Heart right ventricle (tissue), 16 donors: Measurements from ENCODE around the gene DGKD. TPM values are rescaled to one million over a fixed set of nuclear protein-coding genes. Genes with fewer than 3 reads are reported as not detected.

Source experiments
- ATAC-seq, 8 donors: fragments of 200-7000 bp; cut with Tn5 transposase; one replicate each; pipeline ENCODE4 v1.9.1; 2020; ENCODE audit warnings: mild to moderate bottlenecking in 8 of 8, moderate library complexity in 8 of 8, moderate number of reproducible peaks in 1 of 8
- DNase-seq, 2 donors: peaks; one replicate each; pipeline ENCODE4 v3.0.0-alpha.2; 2020
- H3K27ac ChIP-seq, 10 donors: fragments of 200-600 bp; sonication (generic) in 2 of 10; one replicate each; pipeline versions ENCODE4 v1.5.0 to v1.8.0; 2020 to 2022; ENCODE audit warnings: mild to moderate bottlenecking in 3 of 10
- H3K27me3 ChIP-seq, 7 donors: fragments of 200-600 bp; one replicate each; pipeline ENCODE4 v1.8.0; 2021 to 2022; ENCODE audit warnings: mild to moderate bottlenecking in 2 of 7
- H3K36me3 ChIP-seq, 9 donors: fragments of 200-600 bp; sonication (generic) in 1 of 9; one replicate each; pipeline versions ENCODE4 v1.5.0 to v1.8.0; 2020 to 2022; ENCODE audit warnings: mild to moderate bottlenecking in 2 of 9
- H3K4me1 ChIP-seq, 9 donors: fragments of 200-600 bp; sonication (generic) in 1 of 9; one replicate each; pipeline versions ENCODE4 v1.5.0 to v1.8.0; 2020 to 2022; ENCODE audit warnings: mild to moderate bottlenecking in 4 of 9
- H3K4me3 ChIP-seq, 10 donors: fragments of 200-600 bp; sonication (generic) in 2 of 10; one replicate each; pipeline versions ENCODE4 v1.5.0 to v1.8.0; 2020 to 2022; ENCODE audit warnings: mild to moderate bottlenecking in 7 of 10, moderate library complexity in 2 of 10
- H3K9me3 ChIP-seq, 11 donors: fragments of 200-600 bp in 10 of 11; sonication (generic) in 2 of 11; one replicate each; pipeline versions ENCODE4 v1.5.0 to v1.8.0; 2013 to 2022; ENCODE audit warnings: mild to moderate bottlenecking in 2 of 11, control low read depth in 1 of 11, moderate library complexity in 1 of 11
- WGBS, 2 donors: extraction: QIAGEN DNeasy Blood & Tissue Kit; methylation state at CpG; one replicate each; pipeline ENCODE4 v1.1.7; 2013; ENCODE audit warnings: inconsistent platforms in 1 of 2; 5-methylcytosine and 5-hydroxymethylcytosine counted together
- intact Hi-C, 10 donors: fragments of 100-400 bp; cut with DNase I; formaldehyde crosslinking; loops; one replicate each; pipeline versions ENCODE4 v1.11.1 to v1.14.2; 2022
- polyA plus RNA-seq, 2 donors: library from polyadenylated mRNA; stranded (reverse); fragments of 200-250 nt; gene quantifications; one replicate each; pipeline ENCODE4 v1.2.3, GENCODE V29; 2013
- total RNA-seq, 10 donors: library from RNA; stranded (reverse); fragmentation: NEBNext Ultra II Directional in 3 of 10; extraction: Animal tissue kit (Norgen Biotek cat#: 25700) in 3 of 10; gene quantifications; one replicate each; pipeline versions ENCODE4 v1.2.1 to v1.2.4, GENCODE V29; 2021 to 2023
- TF ChIP-seq, protein P1 (sequence below), 9 donors: fragments of 200-600 bp; sonication (generic) in 2 of 9; IDR thresholded peaks; one replicate each; pipeline versions ENCODE4 v1.5.0 to v1.8.0; 2021 to 2022; ENCODE audit warnings: antibody characterized with exemption in 9 of 9, mild to moderate bottlenecking in 5 of 9, moderate library complexity in 1 of 9
- donor health status: Arrhythmogenic right ventricular cardiomyopathy.
- donor health status: ischemic (EF 13 %, LVEDD 7.1; RV severe dilation, severe dysfunction).
- donor health status: healthy with polysubstance abuse.
- donor health status: DM: no; HTN: yes; CAD: no.
- donor health status: DM: no; HTN: no; CAD: no.
- donor health status: ischemic (EF 25% LVEDD 6.9; RV normal size, moderate dysfunction).
- donor health status: ischemic (EF 25% LVEDD 5.7; RV mildly dilated, moderate dysfunction).
- donor health status: healthy.
- donor health status: DM: yes; HTN: yes; CAD: no.
- donor health status: Ischemic cardiomyopathy.
- donor health status: ischemic (EF 35%, LVEDD 5.7; RV mildly dilated, moderate dysfunction).
- donor health status: nonischemic (EF 11% LVEDD 7.7; RV severe dilation, severe dysfunction).
- donor health status: DM: yes; HTN: yes; CAD: no.
- donor health status: PGD.
- donor health status: ischemic (EF 29% LVEDD 5.4; RV normal size, mild dysfunction).
- donor health status: nonischemic (EF 23%, LVEDD 6.1; RV moderate dilation, normal function).

Gene DGKD
- total and polyA plus RNA-seq, 12 donors, result 26.8 to 79.5 (median 44.7) TPM

DNA sequence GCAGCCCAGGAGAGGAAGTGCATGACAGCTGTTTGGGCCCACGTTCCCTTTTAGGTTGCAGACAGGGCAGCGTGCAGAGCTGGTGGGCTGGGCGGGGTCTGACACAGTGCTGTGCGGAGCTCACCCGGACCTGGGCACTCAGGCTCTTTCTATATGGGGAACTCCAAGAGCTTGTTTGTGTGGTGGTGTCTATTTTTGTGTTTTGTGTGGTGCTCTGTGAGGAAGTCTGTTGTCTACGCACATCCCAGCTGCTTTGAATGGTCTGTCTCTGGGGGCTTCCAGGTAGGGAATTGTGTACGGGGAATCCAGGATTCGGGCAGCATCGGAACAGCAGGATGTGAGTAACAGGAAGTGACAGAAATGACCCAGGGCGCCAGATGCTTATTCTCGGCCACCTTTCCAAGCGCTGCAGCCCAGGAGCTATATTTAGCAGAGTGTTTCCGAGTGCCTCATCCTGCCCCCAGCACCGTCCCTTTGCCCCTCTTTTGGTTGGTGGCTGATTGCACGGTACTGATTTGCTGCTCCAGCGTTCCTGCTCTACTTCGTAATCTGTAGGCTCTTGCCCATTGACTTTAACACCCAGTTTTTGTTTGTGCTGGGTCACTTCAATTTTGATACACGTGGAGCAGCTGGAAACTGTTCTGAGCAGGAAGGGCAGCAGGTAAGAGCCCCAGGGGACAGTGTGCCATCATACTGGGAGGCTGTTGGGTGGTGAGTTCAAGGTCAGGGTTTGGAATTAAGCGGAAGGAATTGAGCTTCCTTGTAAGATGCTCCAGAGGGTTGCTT lies 64.7 kb downstream of the DGKD start:
- Histone ChIP-seq H3K4me1 (peaks cover 11 to 86% (median 74%) of the 10 kb centered on the region in 9 donors), H3K9me3 (no peaks in the 10 kb centered on the region), H3K36me3 (peaks cover 0 to 6% (median 0%) of the 10 kb centered on the region in 9 donors), H3K4me3 (peak overlapping the region in 9 of 10 donors; percentile 18 to 59 (median 57)), H3K27ac (peak overlapping the region; percentile 72 to 94 (median 90)), H3K27me3 (no peaks in the 10 kb centered on the region)
- TF ChIP-seq, protein P1, sequence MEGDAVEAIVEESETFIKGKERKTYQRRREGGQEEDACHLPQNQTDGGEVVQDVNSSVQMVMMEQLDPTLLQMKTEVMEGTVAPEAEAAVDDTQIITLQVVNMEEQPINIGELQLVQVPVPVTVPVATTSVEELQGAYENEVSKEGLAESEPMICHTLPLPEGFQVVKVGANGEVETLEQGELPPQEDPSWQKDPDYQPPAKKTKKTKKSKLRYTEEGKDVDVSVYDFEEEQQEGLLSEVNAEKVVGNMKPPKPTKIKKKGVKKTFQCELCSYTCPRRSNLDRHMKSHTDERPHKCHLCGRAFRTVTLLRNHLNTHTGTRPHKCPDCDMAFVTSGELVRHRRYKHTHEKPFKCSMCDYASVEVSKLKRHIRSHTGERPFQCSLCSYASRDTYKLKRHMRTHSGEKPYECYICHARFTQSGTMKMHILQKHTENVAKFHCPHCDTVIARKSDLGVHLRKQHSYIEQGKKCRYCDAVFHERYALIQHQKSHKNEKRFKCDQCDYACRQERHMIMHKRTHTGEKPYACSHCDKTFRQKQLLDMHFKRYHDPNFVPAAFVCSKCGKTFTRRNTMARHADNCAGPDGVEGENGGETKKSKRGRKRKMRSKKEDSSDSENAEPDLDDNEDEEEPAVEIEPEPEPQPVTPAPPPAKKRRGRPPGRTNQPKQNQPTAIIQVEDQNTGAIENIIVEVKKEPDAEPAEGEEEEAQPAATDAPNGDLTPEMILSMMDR (IDR thresholded peaks at IDR 0.05), result no peak
- 19 to 28% methylated on average over 19 of the region's 19 CpGs for WGBS, 2 donors
- intact Hi-C loops, result loop anchor here in 1 of 10 donors (2.0 kb wide), 1 partner anchor 18 kb away; no protein-coding TSS in a partner anchor
- ATAC-seq (peak; percentile 82 to 91 (median 88)), DNase-seq (peak; percentile 61 to 86)

DNA sequence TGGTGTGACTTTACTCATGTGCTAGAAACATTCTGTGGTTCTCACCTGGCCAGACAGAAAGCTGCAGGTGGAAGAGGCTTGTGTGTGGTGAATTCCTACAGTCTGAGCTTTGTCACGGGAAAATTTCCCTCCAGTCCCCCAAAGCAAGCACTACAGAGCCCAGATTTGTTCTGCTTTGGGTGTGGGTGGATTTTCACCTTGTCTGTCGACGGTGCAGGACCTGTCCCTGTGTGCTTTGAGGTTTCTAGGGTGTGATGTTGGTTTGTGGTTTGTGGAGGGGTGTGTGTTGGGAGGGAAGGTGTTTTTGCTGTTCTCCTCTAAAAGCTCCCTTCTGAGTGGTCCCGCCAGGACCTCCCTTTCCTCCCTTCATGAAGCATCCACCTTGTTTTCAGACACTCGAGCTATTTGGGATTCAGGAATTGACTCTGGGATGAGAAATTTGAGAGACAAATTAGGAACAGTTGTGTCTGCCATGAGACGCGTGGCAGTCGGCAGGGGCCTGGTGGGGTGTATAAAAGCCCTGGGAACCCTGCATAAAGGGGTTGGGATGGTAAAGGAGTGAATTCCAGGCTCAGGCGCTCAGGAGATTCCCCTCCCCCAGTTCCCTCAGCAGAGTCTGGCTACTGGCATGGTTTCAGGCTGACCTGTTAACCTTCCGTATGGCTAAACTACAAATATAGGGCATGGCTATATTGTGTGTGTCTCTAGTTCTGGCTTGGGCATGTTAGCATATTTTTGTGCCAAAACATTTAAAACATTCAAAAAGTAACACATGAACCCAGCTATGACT lies 65.5 kb downstream of the DGKD start:
- Histone ChIP-seq H3K4me3 (peak overlapping the region in 9 of 10 donors; percentile 18 to 59 (median 57)), H3K36me3 (peaks cover 0 to 9% (median 0%) of the 10 kb centered on the region in 9 donors), H3K4me1 (peaks cover 11 to 81% (median 74%) of the 10 kb centered on the region in 9 donors), H3K9me3 (no peaks in the 10 kb centered on the region), H3K27ac (peak overlapping the region; percentile 72 to 94 (median 90)), H3K27me3 (no peaks in the 10 kb centered on the region)
- ATAC-seq (peak in 5 of 8 donors; percentile 35 to 67 (median 55)), DNase-seq (no peak)
- TF ChIP-seq, protein P1 (IDR thresholded peaks at IDR 0.05), result no peak
- 28 to 32% methylated on average over 10 of the region's 10 CpGs for WGBS, 2 donors
- intact Hi-C loops, result loop anchor here in 1 of 10 donors (2.0 kb wide), 1 partner anchor 17 kb away; no protein-coding TSS in a partner anchor

DNA sequence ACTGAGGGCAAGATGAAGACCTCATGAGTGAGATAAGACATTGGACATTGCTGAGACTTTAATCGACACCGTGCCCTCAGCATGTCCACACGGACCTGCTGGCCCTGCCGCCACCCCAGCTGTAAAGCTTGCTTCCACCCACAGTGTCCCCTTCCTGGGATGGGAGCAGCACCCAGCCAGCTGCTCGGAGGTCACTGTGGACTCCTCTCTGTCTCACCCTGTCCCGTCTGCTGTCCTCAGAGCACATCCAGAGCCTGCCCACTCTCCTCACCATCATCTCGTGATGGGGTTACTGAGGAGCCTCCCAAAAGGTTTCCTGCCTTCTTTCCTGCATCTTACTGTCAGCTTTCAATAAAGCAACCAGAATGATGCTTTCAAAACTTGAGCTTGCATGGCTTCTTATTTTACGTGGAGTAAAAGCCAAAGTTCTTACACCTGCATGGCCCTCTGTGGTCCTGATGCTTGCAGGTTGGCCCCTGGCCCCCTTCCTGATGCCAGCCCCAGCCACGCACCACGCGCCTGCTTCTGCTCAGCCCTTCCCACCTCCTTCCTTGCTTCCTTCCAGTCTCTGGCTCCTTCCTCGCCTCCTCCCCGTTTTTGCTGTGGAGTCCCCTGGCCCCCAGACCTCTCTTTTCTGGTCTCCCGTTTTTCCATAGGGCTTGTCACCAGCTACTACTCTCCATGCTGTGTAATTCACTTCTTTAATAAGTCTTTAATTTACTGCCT lies 67.0 kb downstream of the DGKD start:
- H3K4me3 ChIP-seq, result peak overlapping the region in 6 of 10 donors; percentile 56 to 59 (median 58)
- no peaks in the 10 kb centered on the region for H3K27me3 ChIP-seq
- DNase-seq, result no peak
- H3K4me1 ChIP-seq, result peaks cover 11 to 90% (median 68%) of the 10 kb centered on the region in 9 donors
- H3K36me3 ChIP-seq, result peaks cover 0 to 3% (median 0%) of the 10 kb centered on the region in 9 donors
- TF ChIP-seq, protein P1 (IDR thresholded peaks at IDR 0.05), result no peak
- no peak for ATAC-seq
- intact Hi-C loops, result no loop called here
- peaks cover 0 to 2% (median 0%) of the 10 kb centered on the region in 11 donors for H3K9me3 ChIP-seq
- H3K27ac ChIP-seq, result peak overlapping the region in 6 of 10 donors; percentile 90 to 94 (median 92)
- 57 to 70% methylated on average over 14 of the region's 14 CpGs for WGBS, 2 donors
